GM18498 (cell line): Measurements from ENCODE around the gene UQCRFS1.

Source experiments
- ATAC-seq: cut with Tn5 transposase; IDR thresholded peaks from one replicate; pipeline ENCODE4 v1.9.1; 2021; ENCODE audit warnings: mild to moderate bottlenecking, moderate library complexity; ENCODE audit not compliant: unreplicated experiment

UQCRFS1 gene

GRCh38 chr19:29170554-29170953 is 42.4 kb downstream of the UQCRFS1 start:
- no peak for ATAC-seq

GRCh38 chr19:29162694-29163093 is 50.3 kb downstream of the UQCRFS1 start:
- no peak for ATAC-seq

- no peak for ATAC-seq
Observed at GRCh38 chr19:29155683-29156082, 57.3 kb downstream of the UQCRFS1 start.
